RWPE1 (cell line): ENCODE measurements around the gene ADGRB3.

ENCODE experiments used
- CTCF ChIA-PET: fragments of 350-600 bp; sonication (Branson Sonifier 250); formaldehyde crosslinking; extraction: SDS; loops from one replicate; lab custom pipeline; 2021; lab: Yijun Ruan, JAX
- POLR2A ChIA-PET: fragments of 400-600 bp; formaldehyde crosslinking; extraction: SDS; loops from one replicate; lab custom pipeline; 2020; ENCODE audit warnings: antibody characterized with exemption; ENCODE audit not compliant: low non-redundant PET; lab: Yijun Ruan, JAX
- DNase-seq: peaks from one replicate; pipeline ENCODE4 v3.0.0; 2012; ENCODE audit warnings: low spot score
- H3K27ac ChIP-seq: fragments of 450-650 bp; 2 replicates; pipeline ENCODE4 v1.5.1; 2017
- TF ChIP-seq, protein P1 (sequence below): fragments of 450-650 bp; conservative IDR thresholded peaks from 2 replicates; pipeline ENCODE4 v1.5.1; 2017; ENCODE audit warnings: low read depth, mild to moderate bottlenecking

The ADGRB3 gene

DNA sequence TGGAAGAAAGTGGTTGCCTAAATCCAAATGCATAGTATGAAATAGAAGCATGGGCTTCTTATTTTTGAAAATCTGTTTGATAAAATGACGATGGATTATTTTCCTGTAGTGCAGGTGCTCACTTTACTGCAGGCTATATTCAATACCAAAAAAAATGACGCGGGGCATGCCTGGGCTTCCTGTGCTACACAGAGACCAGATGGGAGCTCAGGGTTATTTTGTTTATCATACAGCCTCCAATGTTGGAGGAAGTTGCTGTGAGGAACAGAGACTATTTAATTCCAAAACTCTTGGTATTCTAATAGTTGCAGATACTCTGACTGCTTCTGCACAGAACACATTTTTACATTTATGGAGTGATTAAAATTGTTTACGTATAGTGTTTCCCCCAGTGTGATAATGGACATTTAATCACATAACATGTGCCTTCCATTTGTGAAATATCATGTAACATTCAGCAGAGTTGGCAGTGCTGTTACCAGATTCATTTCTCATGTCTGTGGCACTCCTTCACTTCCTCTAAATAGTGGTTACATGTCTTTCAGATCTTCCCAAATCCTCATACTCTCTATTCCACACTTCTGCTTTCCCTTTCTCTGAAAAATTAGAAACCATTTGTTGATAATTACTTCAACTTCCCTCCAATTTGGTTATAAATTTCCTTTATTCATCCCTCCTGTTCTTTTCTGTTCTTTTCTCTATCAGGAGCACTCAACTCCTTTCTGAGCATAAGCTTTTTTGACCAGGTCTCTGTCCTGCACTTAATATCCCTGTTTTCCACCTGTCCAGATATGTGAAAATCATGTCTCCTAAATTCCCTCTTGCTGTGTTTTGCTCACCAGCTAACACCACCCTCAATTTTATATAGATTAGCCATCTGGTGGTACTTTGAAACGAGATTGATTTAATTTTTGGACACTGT lies 121.6 kb downstream of the ADGRB3 start:
- CTCF ChIA-PET = no interaction called here
- H3K27ac ChIP-seq = no peak overlapping the region
- DNase-seq = no peak
- POLR2A ChIA-PET = no interaction called here
- TF ChIP-seq, protein P1, sequence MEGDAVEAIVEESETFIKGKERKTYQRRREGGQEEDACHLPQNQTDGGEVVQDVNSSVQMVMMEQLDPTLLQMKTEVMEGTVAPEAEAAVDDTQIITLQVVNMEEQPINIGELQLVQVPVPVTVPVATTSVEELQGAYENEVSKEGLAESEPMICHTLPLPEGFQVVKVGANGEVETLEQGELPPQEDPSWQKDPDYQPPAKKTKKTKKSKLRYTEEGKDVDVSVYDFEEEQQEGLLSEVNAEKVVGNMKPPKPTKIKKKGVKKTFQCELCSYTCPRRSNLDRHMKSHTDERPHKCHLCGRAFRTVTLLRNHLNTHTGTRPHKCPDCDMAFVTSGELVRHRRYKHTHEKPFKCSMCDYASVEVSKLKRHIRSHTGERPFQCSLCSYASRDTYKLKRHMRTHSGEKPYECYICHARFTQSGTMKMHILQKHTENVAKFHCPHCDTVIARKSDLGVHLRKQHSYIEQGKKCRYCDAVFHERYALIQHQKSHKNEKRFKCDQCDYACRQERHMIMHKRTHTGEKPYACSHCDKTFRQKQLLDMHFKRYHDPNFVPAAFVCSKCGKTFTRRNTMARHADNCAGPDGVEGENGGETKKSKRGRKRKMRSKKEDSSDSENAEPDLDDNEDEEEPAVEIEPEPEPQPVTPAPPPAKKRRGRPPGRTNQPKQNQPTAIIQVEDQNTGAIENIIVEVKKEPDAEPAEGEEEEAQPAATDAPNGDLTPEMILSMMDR = no peak

DNA sequence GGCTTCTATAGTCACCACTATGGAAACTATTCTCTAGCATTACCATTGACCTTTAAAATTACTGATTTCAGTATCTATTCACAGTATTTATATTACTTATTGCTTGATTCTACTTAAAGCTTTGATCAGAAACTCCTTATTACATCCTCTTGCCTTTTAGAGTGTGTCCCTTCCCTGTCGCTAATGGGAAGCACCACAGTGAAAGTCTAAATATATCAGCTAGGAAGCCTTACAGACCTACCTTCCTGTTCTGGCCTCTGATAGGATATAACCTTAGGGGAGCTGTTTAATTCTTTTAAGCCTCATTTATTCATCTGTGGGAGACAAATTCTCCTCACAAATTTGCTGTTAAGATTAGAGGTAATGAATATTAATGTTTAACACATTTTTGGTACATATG lies 122.7 kb downstream of the ADGRB3 start:
- TF ChIP-seq, protein P1 = no peak
- no peak overlapping the region for H3K27ac ChIP-seq
- no peak for DNase-seq
- CTCF ChIA-PET = interaction anchor here (0.5 to 0.7 kb wide), 3 partner anchors 79 to 595 kb away, joined by 3 read pairs; no protein-coding TSS in a partner anchor
- POLR2A ChIA-PET = no interaction called here

DNA sequence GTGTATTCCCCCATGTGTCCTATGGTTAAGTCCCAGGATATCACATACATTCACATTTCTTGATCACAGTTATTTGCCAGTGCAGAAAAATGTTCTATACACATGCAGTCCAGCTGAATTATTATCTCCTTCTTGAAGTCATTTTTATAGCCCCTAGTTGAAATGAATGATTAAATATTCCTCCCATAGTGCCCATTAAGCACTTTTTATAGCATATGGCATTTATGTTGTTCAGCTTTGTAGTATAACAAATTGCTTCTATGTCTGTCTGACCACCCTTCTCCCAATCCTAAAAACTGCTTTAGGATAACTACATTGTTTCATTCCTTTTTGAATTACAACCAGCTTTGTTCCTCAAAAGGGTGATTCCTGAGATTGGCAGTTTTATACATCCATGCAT lies 123.5 kb downstream of the ADGRB3 start:
- POLR2A ChIA-PET = no interaction called here
- no peak overlapping the region for H3K27ac ChIP-seq
- CTCF ChIA-PET = interaction anchor here (0.7 kb wide), 1 partner anchor 596 kb away, joined by 3 read pairs; no protein-coding TSS in a partner anchor
- no peak for DNase-seq
- TF ChIP-seq, protein P1 = no peak

DNA sequence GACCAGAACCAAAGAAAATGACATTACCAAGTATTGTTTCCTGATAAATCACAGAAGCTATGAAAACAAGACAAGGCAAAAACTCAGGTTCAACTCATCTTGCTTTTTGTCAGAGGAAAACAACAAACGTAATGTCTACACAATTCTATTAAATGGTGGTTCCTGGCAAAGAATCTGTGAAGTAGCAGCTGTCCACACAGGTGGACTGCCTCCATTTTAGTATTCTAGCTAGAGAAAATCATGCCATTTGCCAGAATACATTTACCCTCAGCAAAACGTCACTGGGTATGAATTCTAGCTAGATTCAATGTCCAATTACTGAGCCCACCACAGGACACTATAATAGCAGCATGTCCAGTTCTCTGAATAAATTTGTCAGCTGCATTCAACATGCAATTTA lies 125.4 kb downstream of the ADGRB3 start:
- TF ChIP-seq, protein P1 = no peak

DNA sequence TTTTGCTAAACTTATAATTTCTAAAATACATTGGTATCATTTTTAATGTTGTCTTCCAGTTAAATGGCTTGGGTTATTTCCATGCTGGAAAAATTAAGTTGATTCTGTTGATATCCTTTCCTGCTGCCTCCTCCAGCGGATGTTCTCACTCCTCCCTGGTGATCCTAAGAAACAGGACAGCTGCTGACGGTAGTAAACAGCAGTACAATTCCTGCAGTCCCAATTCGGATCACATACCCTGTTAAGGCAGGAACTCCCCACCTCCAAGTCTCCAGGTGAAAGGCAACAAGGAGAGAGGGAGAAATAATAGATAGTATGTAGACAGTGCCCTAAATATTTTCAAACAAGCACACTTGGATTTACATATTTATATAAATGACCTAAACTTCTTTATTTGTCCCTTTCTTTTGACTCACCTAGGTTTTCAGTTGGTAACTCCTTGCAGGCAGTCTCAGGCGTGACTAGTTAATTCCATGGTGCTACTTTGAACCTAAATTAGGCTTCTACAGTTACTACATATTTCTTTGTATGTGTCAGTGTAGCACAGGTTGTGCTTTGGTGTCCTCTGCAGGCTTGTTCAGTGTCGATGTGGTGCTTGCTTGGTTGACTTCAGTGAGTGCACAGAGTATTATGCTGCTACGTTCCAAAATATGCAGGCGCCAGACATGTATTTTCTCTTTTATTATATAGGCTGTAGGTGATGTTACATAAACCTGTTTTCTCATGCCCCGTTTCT lies 126.0 kb downstream of the ADGRB3 start:
- ChIA-PET POLR2A (no interaction called here), CTCF (no interaction called here)
- TF ChIP-seq, protein P1 = no peak
- no peak overlapping the region for H3K27ac ChIP-seq
- no peak for DNase-seq

More for the DNA sequence above, 125.4 kb downstream of the ADGRB3 start:
- POLR2A ChIA-PET = no interaction called here
- no peak for DNase-seq
- no peak overlapping the region for H3K27ac ChIP-seq
- CTCF ChIA-PET = no interaction called here

DNA sequence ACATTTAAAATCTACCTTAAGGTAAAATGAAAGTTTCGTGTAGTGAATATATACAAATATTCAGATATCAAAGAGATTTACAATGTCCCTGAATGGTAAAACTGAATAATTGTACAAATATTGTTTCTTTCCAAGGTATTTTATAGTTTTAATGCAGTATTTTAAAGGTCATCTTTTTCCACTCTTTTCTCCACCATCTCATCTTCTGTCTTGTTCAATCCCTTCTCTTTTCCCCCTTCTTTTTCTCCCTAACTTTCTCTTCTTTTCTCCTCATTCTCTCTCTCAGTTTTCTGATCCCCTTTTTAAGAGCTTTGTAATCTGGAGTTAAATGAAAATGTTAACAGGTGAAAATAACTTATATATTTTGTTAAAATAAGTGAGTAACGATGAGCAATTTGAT lies 126.9 kb downstream of the ADGRB3 start:
- TF ChIP-seq, protein P1 = no peak
- ChIA-PET POLR2A (no interaction called here), CTCF (no interaction called here)
- H3K27ac ChIP-seq = no peak overlapping the region
- no peak for DNase-seq
